ENCODE data around the gene PHRF1.

- TF ChIP-seq POLR2A (IDR thresholded peaks at IDR 0.05) (no peak), CTCF (IDR thresholded peaks at IDR 0.05) (no peak)
Observed at GRCh38 chr11:656426-656825, 80.2 kb downstream of the PHRF1 start.

All from adrenal gland (tissue), 5 donors.